Measurements from ENCODE around the gene CLDN2.

- TF ChIP-seq CTCF (IDR thresholded peaks at IDR 0.05): no peak
- no peak for TF ChIP-seq POLR2A (IDR thresholded peaks at IDR 0.05)
These were observed 6.8 kb downstream of the CLDN2 start for GRCh38 chrX:106927023-106927422.
